Right kidney (tissue), 9 donors: ENCODE measurements around the gene MAFF.
A peak's percentile ranks its signal among the peaks of the same experiment; 100 is the strongest.
"Not testable (repeated sequence)": the region's sequence is repeated elsewhere in the genome, so short reads cannot be mapped to it uniquely, and the experiment has no call there.

ENCODE experiments used
- DNase-seq: peaks from one replicate; pipeline ENCODE4 v3.0.0-alpha.2; 2016
- long read RNA-seq, 8 donors: transcript quantifications; one replicate each; lab custom pipeline, GENCODE V29; 2026

The MAFF gene
- long read RNA-seq, donor 1, partial matches to known transcripts: 0 of 1 reads
- long read RNA-seq, donor 1, other reads (novel, unspliced or antisense): 0 of 1 reads
- long read RNA-seq, donor 2: 0 reads
- long read RNA-seq, donor 3, partial matches to known transcripts: 0 of 1 reads
- long read RNA-seq, donor 3, other reads (novel, unspliced or antisense): 0 of 1 reads
- long read RNA-seq, donor 4, partial matches to known transcripts: 0 of 1 reads
- long read RNA-seq, donor 4, other reads (novel, unspliced or antisense): 0 of 1 reads
- long read RNA-seq, donor 5: 0 reads
- long read RNA-seq, donor 6, partial matches to known transcripts: 0 of 2 reads
- long read RNA-seq, donor 6, other reads (novel, unspliced or antisense): 0 of 2 reads
- long read RNA-seq, donor 7, partial matches to known transcripts: 9 of 18 reads
- long read RNA-seq, donor 7, other reads (novel, unspliced or antisense): 8 of 18 reads
- long read RNA-seq, donor 8, partial matches to known transcripts: 0 of 1 reads
- long read RNA-seq, donor 8, other reads (novel, unspliced or antisense): 0 of 1 reads

DNA sequence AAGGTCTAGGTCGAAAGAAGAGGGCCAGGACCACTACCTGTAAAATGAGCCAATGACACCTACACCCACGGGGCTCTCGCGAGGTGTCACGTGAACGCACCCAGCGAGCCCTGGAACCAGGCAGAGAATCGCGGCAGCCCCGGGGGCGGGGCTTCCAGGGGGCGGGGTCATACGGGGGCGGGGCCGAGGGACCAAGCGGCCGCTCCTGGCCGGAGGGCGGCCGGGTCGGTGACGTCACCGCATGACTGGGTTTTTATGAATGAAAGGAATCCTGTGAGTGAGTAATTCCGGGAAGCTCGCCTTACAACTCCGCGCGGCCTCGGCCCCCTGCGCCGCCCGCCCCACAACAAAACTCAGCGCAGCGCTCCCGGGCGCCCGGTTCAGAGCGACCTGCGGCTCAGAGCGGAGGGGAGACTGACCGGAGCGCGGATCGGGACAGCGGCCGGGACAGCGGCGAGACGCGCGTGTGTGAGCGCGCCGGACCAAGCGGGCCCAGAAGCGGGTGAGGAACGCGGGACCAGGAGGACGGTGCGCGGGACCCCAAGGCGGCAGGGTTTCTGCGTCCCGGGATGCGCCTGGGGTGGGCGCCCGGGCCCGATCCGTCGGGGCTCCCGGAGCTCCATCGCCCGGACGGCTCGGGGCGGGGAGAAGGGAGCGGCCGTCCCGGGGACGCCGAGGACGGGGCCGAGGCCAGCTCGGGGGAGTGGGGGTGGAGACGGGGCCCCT lies at the start of gene MAFF:
Gene MAFF (plus strand): TSS at position 284 of the 726 bp plus-strand sequence. CDS start 11,860 bp downstream, outside the sequence.
- peak; percentile 91 for DNase-seq

DNA sequence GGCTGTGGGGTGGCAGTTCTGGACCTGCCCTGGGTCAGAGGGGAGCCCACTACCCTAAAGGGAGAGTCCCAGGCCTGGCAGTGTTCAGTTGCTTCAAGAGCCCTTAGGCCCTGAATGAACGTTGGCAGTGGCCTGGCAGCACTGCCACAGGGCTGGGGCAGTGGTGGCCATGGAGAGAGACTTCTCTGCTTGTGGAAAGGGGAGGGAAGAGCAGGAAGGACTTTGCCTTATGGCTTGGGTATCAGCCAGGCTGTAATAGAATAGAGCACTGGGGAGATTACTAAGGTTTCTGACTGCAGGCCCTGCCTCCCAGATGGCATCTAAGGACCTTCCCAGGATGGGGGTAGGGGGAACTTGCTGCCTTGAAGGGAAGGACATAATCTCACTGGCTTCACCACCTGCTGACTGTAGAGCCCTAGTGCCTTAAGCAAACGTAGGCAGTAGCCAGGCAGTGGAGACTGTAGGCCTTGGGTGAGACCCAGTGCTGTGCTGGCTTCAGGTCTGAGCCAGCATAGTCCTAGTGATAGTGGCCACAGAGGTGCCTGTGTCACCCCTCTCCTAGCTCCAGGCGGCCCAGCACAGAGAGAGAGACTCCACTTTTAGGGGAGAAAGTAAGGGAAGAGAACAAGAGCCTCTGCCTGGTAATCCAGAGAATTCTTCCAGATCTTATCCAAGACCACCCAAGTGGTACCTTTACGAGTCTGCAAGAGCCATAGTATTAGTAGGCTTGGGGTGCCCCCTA lies 47.8 kb upstream of the MAFF start:
- DNase-seq: no peak

DNA sequence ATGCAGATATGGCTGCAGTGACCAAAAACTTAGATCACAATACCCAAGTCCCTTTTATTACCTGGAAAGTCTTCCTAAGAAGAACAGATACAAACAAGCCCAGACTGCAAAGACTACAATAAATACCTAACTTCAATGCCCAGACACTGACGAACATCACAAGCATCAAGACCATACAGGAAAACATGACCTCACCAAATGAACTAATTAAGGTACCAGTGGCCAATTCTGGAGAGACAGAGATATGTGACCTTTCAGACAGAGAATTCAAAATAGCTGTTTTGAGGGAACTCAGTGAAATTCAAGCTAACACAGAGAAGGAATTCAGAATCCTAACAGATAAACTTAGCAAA lies 47.3 kb upstream of the MAFF start:
- not testable (repeated sequence) for DNase-seq

DNA sequence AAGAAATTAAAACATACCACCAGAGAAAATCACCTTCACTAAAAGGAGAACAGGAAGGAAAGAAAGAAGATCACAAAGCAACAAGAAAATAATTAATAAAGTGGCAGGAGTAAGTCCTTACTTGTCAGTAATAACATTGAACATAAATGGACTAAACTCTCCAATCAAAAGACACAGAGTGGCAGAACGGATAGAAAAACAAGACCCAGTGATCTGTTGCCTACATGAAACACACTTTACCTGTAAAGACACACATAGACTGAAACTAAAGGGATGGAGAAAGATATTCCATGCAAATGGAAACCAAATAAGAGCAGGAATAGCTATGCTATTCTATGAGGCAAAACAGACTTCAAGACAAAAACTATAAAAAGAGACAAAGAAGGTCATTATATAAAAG lies 46.1 kb upstream of the MAFF start:
- no peak for DNase-seq

DNA sequence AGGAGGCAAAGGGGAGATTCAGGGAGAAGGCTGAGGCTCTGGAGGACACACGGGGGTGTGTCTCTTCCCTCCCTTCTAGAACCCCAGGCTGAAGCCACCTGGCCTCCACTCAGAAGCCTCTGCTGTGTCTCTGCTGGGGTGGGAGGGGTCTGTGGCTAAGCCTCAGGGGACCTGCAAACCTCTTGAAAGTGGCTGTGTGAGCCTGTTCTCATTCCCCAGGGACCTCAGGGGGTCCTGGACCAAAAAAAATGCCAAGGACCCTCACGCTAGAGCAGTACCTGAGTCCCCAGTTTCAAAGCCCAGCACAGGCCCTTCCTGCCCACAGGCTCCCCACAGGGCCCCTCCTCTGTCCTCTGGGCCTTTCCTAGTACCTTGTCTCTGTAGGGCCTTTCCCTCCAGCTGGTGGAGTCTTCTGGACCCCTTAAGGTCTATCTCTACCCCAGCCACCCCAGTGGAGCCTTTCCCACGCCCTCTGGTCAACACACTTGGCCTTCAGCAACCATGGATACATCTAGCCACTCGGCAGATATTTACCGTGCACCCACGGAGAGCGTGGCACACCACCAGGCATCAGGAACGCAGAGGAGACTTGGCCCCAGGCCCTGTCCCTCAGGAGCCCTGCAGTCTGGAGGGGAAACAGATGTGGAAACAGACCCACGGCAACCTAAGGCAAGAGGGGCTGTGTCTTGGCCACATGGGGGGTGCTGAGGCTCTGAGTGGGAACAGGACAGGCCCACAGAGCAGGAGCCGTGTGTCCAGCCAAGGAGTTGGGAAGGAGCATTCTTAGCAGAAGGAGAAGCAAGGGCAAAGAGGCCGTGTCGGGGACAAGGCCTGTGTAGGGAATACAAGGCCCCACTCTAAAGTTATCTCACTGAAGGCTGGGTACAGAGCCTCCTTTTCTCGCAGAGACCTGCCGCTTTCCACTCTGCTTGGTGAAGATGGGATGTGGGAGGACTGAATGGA lies 38.6 kb upstream of the MAFF start:
- DNase-seq: no peak

DNA sequence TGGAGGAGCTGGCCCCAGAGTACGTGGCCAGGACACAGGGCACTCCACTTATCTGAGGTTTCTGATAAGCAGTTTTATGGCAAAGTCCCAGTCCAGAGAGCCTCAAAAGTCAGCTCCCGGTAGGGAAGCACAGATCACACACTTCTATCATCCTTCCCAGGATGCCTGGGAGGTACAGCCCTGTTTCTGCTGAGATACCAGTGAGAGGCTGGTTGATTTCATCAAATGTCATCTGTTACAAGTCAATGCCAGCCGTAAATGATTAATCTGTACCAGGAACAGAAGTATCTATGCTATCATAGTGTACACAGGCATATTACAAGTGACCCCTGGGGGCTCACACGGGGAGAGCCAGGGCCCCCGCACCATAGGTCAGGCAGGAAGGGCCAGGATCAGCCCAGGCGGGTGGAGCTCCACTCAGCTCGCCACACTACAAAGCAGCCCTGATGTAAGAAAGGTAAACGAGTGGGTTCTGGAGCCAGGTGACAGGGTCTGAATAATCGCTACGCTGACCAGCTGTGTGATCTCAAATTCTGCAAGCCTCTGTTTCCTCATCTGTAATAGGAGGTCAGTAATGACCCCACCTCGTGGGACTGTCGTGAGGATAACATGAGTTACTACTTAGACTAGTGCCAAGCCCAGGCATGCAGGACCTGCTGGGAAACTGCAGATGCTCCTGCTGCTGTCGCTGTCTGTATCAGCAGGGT lies 37.8 kb upstream of the MAFF start:
- DNase-seq: no peak

DNA sequence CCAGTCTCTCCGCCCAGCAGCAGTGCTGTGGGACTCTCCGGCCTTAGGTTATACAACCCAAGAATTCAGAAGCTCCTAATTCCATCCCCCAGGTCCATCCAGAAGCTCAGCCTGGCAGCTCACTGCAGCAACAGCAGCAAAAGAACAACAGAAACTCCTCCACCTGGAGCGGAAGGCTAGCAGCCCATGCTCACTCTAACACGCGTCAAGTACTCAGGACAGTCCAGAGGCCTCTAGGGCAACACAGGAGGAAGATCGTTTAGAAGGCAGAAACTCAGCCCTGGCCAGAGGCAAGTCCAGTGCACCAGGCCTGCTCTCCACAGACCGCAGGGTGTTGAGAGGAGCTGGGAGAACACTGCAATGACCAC lies 37.3 kb upstream of the MAFF start:
- DNase-seq: no peak

DNA sequence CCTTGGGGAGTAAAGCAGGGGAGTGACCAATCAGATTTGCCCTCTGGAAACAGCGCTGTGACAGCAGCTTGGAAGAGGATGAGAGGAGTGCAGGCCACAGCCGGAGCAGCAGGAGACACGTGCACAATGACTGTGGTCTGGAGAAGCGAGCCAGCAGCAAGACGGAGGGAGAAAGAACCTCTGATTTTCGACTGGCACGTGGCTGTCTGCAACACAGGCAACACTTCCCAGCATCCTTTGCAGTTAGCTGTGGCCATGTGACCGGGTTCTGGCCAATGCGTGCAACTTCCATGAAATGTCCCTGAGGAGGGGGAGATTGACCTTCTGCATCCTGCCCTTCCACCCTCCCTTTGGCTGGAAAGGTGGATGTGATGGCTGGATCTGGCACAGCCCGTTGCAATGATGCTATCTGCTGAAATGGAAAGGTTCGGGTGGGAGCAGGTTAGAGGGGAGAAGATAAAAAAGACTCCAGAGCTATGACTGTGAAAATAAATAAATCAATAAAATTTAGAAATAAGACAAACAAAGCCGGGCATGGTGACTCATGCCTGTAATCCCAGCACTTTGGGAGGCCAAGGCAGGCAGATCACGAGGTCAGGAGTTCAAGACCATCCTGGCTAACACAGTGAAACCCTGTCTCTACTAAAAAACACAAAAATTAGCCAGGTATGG lies 35.7 kb upstream of the MAFF start:
- no peak for DNase-seq

DNA sequence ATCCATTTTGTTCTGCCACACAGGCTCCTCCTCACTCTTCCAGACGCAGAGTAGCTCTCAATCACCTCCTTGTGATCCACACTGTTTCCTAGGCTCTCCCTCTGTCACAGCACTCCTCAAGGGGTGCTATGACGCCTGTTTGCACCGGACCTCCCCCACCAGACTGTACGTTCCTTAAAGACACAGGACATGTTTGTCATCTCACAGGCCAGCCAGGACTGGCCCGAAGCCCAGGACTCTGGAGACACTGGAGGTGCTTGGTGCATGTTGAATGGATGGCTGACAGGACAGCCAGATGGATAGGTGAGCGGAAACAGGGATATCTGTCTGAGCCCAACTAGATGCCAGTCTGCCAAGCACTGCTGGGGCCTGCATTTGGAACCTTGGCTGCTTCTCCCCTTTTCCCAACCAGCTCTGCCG lies 33.8 kb upstream of the MAFF start:
- DNase-seq: no peak

DNA sequence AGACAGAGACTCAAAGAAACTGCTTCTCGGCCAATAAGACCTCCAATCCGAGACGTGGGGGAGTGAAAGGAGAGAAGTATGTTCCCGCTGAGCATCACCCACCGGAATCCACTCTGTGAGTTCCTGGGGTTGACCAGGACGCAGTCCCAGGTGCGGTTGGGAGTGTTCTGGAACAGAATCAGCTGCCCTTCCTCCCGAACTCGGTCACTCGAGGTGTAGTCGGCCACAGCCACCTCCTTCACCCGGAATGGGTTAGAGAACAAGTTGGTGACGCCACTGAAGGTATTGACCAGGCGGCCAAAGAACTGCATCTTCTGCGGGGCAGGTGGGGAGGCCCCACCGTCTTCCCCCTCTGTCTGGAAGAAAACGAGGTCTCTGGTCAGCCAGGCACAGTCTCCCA lies 32.7 kb upstream of the MAFF start:
- no peak for DNase-seq

DNA sequence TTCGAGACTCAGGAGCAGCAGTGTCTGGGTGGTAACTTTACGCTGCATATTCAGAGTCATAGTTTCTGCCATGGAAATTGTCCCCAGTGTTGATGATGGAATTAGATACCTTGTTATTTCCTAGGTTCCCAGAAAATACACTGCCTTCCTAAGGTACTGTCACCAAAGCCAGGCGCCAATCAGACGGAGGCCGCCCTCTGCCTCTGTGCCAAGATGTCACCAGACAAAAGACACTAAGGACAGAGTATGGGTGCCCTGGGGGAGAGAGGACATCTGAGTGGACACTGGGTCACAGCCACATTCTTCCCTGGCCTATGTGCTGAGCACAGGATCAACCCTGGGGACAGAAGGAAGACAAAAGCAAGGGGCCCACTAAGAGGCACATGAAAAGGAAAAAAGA lies 31.3 kb upstream of the MAFF start:
- DNase-seq: no peak

DNA sequence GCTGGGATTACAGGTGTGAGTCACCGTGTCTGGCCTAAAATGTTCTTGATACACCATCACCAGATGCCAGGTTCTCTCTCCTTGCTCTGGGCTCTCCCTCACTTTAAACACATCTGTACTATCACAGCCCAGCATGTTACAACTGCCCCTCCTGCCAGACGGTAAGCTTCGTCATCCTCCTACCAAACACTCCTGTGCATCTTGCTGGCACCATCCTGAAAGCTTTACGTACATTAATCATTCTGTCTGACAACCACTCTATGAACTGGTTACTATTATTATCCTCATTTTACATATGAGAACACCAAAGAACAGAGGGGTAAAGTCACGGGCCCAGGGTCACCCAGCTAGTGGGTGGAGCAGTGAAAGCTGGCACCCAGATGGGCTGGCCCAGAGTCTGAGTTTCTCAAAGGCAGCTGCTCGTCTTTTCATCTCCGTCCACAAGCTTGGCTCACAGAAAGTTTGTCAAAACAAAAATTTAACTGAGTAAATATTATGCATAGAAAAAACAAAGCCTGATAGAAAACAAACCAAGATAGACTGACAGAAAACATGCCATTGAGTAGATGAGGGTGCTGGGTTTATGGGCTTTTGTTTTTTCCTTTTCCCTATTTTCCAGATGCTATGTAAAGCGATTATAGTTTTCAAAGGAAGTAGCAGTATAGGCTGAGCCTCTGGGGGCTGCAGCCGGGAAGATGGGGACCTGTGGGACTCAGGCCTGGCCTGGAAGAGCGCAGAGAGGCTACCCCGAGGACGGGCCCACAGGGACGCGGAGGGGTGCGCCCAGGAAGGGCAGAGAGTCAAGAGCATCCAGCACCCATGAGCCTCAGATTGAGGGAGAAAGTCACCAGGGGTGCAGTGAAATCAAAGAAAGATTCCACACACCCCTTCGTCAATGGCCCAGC lies 29.6 kb upstream of the MAFF start:
- no peak for DNase-seq

DNA sequence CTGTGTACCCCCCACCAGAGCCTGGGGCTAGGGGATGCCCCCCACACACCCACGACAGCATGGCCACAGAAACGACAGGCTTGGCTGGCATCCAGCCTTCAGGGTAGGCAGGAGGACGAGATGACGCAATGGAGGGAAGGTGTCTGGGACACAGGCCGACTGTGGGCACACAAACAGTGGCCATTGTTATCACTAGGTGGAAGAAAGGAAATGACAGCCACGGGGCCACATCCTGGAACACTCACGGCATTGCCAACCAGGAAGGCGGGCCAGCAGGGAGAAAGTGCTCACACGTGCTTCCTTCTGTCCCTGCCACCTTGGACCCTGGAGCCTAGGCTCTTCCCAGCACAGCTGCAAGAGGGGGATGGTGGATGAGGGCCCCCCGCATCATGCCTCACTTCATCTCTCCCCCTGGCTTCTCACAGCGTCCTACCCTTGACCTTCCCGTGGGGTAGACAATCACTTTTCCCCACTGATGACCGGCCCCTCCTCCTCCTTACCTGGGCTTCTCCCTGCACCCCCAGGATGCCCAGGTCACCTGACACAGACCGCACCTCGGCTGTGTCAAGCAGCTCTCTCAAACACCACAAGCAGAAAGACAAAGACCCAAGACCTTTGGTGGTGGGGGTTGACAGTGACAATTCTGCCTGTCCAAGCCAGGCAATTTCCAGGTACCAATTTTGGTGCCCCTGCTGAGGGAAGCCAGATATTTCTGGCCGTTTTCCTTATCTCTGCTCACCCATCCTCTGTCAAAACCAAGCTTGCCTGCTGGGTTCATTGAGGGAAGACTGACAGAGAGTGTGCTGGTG lies 28.8 kb upstream of the MAFF start:
- DNase-seq: no peak

DNA sequence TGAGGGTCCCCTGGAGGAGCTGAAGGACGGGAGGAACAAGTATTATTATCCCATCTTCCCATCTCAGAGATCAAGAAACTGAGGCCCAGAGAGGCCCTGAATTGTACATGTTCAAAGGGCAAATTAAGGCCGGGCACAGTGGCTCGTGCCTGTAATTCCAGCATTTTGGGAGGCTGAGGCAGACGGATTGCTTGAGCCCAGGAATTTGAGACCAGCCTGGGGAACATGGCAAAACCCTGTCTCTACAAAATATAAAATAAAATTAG lies 28.2 kb upstream of the MAFF start:
- no peak for DNase-seq

DNA sequence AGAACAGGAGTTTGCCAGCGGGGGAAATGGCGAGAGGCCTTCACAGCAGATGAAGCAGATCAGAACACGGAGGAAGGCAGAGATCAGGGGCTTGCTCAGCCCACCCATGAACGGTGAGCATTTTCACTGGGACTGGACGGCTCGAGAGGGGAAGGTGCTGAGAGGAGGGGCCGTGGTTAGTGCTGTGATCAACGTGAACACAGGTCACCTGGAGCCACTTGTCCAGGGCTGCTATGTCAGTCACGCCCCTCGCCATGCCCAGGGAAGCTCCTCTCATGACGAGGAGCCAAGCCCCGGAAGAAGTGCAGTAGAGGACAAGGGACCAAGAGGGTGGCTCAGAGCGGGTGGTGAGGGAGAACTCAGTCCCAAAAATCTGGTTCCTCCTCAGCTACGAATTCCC lies 27.2 kb upstream of the MAFF start:
- no peak for DNase-seq

DNA sequence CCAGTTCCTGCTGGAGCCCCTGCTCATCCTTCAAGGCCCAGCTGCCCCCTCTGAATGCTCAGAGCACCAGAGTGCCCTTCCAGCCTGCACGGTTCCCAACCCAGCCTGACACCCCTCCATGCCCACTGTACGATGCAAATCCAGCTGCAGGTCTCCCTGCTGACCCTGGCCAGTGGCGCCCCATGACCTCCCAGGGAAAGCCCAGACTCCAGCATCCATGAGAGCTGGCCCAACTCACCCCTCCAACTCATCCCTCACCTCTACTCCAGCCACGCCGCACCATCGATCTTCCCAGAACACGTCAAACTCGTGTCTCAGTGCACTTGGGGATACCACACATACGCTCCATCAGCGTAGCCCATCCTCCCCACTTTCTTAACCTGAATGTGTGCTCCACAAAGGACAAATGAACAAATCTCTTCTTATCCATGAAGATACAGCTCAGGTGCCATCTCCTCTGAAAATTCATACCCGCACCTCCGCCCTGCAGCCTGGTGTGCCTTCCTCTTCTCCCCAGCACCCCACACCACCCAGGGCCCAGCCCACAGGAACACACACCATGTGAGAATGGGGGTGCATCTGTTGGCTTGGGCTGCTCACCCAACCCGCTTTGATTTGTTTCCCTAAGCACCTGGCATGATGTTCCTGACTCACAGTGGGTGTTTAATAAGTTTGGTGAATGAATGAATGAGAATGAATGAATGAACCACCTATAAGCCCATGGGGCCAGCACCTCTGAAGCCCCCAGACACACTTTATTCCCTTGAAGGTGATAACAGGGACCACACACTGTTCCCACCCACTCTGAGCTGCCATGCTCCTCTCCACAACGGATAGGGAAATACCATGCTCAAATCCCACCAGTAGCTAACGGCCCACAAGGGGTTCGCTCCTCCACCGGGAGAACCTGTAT lies 26.3 kb upstream of the MAFF start:
- DNase-seq: no peak

DNA sequence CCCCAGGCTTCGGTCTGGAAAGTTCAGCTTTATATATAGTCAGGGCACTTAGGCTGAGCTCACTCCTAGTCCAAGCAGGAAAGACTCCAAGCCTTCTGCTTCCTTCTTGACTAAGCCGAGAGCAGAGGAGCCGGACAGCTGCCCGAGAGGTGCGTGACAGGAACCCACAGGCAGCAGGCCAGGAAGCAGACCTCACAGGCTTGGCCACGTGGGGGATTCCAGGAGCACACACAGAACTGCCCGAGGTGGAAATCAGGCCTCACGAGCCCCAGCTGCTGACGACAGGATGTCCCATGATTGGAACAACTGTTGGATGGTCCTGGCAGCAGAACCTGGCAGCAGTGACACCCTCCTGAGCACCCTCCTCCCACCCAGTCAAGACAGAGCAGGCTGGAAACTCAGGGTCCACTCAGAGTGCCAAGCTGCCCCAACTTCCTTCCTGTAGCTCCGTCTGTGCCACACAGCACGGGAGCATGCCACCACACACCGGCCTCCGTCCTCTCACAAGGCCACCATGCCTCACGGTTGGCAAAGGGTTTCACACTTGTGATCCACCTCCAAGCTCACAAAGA lies 25.5 kb upstream of the MAFF start:
- DNase-seq: no peak
